Liver (tissue), 9 donors: ENCODE results near the gene ZNF654. TPM values are rescaled to one million over a fixed set of nuclear protein-coding genes. Genes with fewer than 3 reads are reported as not detected.

ENCODE experiments used
- DNase-seq: peaks from one replicate; pipeline ENCODE4 v3.0.0-alpha.2; 2017; ENCODE audit warnings: low spot score
- H3K27ac ChIP-seq, 2 donors: one replicate each; pipeline ENCODE4 v1.7.0; 2013; ENCODE audit warnings: inconsistent platforms in 2 of 2, low read length in 2 of 2, control low read depth in 1 of 2, low read depth in 1 of 2, mild to moderate bottlenecking in 1 of 2
- H3K27me3 ChIP-seq, 4 donors: one replicate each; pipeline versions ENCODE4 v1.6.1 to v1.7.0; 2013; ENCODE audit warnings: low read length in 3 of 4, inconsistent platforms in 1 of 4, mild to moderate bottlenecking in 1 of 4, moderate library complexity in 1 of 4; ENCODE audit not compliant: control insufficient read depth in 4 of 4, insufficient read depth in 4 of 4
- H3K36me3 ChIP-seq, 4 donors: one replicate each; pipeline versions ENCODE4 v1.6.1 to v1.7.0; 2013; ENCODE audit warnings: low read length in 3 of 4, mild to moderate bottlenecking in 3 of 4, low read depth in 1 of 4, moderate library complexity in 1 of 4; ENCODE audit not compliant: control insufficient read depth in 4 of 4, insufficient read depth in 3 of 4
- H3K4me1 ChIP-seq, 4 donors: one replicate each; pipeline versions ENCODE4 v1.6.1 to v1.7.0; 2013; ENCODE audit warnings: low read length in 3 of 4, mild to moderate bottlenecking in 3 of 4, moderate library complexity in 1 of 4; ENCODE audit not compliant: control insufficient read depth in 4 of 4, insufficient read depth in 4 of 4
- H3K4me3 ChIP-seq, 3 donors: one replicate each; pipeline versions ENCODE4 v1.6.1 to v1.7.0; 2013; ENCODE audit warnings: low read length in 3 of 3, control low read depth in 1 of 3, low read depth in 1 of 3, mild to moderate bottlenecking in 1 of 3
- H3K9ac ChIP-seq, 2 donors: one replicate each; pipeline ENCODE4 v1.7.0; 2013; ENCODE audit warnings: low read length in 2 of 2, mild to moderate bottlenecking in 2 of 2, moderate library complexity in 2 of 2, control low read depth in 1 of 2, low read depth in 1 of 2
- H3K9me3 ChIP-seq, 4 donors: one replicate each; pipeline versions ENCODE4 v1.6.1 to v1.7.0; 2013; ENCODE audit warnings: low read length in 3 of 4; ENCODE audit not compliant: control insufficient read depth in 4 of 4
- ATF3 ChIP-seq: IDR thresholded peaks from 2 replicates; pipeline ENCODE4 v1.6.1; 2016; ENCODE audit warnings: antibody characterized with exemption
- CTCF ChIP-seq: fragments of 150-350 bp; IDR thresholded peaks from 2 replicates; pipeline ENCODE4 v1.5.1; 2017; ENCODE audit warnings: improper control_type of control experiment, low read depth, low read length; ENCODE audit not compliant: missing input control
- EGR1 ChIP-seq, 2 donors: IDR thresholded peaks; 2 replicates each; pipeline ENCODE4 v1.6.1; 2016 to 2018; ENCODE audit warnings: antibody characterized with exemption in 2 of 2, low read depth in 2 of 2
- FOXA1 ChIP-seq: IDR thresholded peaks from 2 replicates; pipeline ENCODE4 v1.6.1; 2016; ENCODE audit warnings: antibody characterized with exemption
- FOXA2 ChIP-seq: IDR thresholded peaks from 2 replicates; pipeline ENCODE4 v1.6.1; 2016; ENCODE audit warnings: antibody characterized with exemption
- GABPA ChIP-seq, 2 donors: IDR thresholded peaks in 1 of 2; conservative IDR thresholded peaks in 1 of 2; 2 replicates each; pipeline ENCODE4 v1.6.1; 2016; ENCODE audit warnings: antibody characterized with exemption in 2 of 2, mild to moderate bottlenecking in 1 of 2, moderate library complexity in 1 of 2
- HNF4G ChIP-seq: IDR thresholded peaks from 2 replicates; pipeline ENCODE4 v1.6.1; 2016; ENCODE audit warnings: antibody characterized with exemption
- JUND ChIP-seq, 2 donors: IDR thresholded peaks; 2 replicates each; pipeline ENCODE4 v1.6.1; 2016; ENCODE audit warnings: antibody characterized with exemption in 2 of 2
- MAX ChIP-seq: IDR thresholded peaks from 2 replicates; pipeline ENCODE4 v1.6.1; 2016; ENCODE audit warnings: antibody characterized with exemption
- NR2F2 ChIP-seq: IDR thresholded peaks from 2 replicates; pipeline ENCODE4 v1.6.1; 2016; ENCODE audit warnings: antibody characterized with exemption
- RAD21 ChIP-seq, 2 donors: IDR thresholded peaks; 2 replicates each; pipeline ENCODE4 v1.6.1; 2016; ENCODE audit warnings: antibody characterized with exemption in 2 of 2, mild to moderate bottlenecking in 2 of 2
- REST ChIP-seq: IDR thresholded peaks from 2 replicates; pipeline ENCODE4 v1.6.1; 2016; ENCODE audit warnings: antibody characterized with exemption, mild to moderate bottlenecking
- RXRA ChIP-seq, 2 donors: IDR thresholded peaks; 2 replicates each; pipeline ENCODE4 v1.6.1; 2017 to 2018; ENCODE audit warnings: antibody characterized with exemption in 2 of 2, mild to moderate bottlenecking in 1 of 2
- YY1 ChIP-seq: IDR thresholded peaks from 2 replicates; pipeline ENCODE4 v1.6.1; 2016; ENCODE audit warnings: antibody characterized with exemption, mild to moderate bottlenecking
- ZBTB33 ChIP-seq: IDR thresholded peaks from 2 replicates; pipeline ENCODE4 v1.6.1; 2016; ENCODE audit warnings: antibody characterized with exemption
- WGBS: extraction: QIAGEN DNeasy Blood & Tissue Kit; methylation state at CpG from one replicate; pipeline ENCODE4 v1.1.7; 2013; 5-methylcytosine and 5-hydroxymethylcytosine counted together
- polyA plus RNA-seq, 2 donors: library from polyadenylated mRNA; stranded (reverse) in 1 of 2; unstranded in 1 of 2; fragments of 200-250 nt in 1 of 2; fragments of >200 nt in 1 of 2; fragmentation: Nextera tagmentation in 1 of 2; extraction: Ambion mirVana in 1 of 2; gene quantifications; one replicate each; pipeline versions ENCODE4 v1.2.1 to v1.2.3, GENCODE V29; 2013 to 2015
- total RNA-seq, 2 donors: library from RNA; depleted of rRNA; stranded (reverse); fragments of >200 nt; gene quantifications; one replicate each; pipeline ENCODE4 v1.2.3, GENCODE V29; 2014
- donor health status: healthy.
- donor health status: healthy.
- donor health status: healthy.
- donor health status: healthy.
- donor health status: healthy.

Gene ZNF654
- total and polyA plus RNA-seq, 4 donors, result 2.2 to 10.1 (median 5.4) TPM

GRCh38 chr3:88075497-88075896, 16.4 kb downstream of the ZNF654 start (continued):
- TF ChIP-seq REST (no peak), HNF4G (no peak), MAX (no peak)

GRCh38 chr3:88076712-88077111, 17.7 kb downstream of the ZNF654 start:
- Histone ChIP-seq H3K4me3 (no peak overlapping the region), H3K27ac (no peak overlapping the region), H3K4me1 (peaks cover 3 to 14% (median 8%) of the 10 kb centered on the region in 4 donors), H3K9ac (no peak overlapping the region), H3K9me3 (no peaks in the 10 kb centered on the region), H3K27me3 (no peaks in the 10 kb centered on the region), H3K36me3 (no peaks in the 10 kb centered on the region)
- no peak for DNase-seq
- TF ChIP-seq YY1 (no peak), NR2F2 (no peak), ATF3 (no peak), RAD21 (IDR thresholded peaks at IDR 0.05) (no peak), JUND (IDR thresholded peaks at IDR 0.05) (no peak), FOXA1 (no peak), CTCF (no peak), HNF4G (no peak), FOXA2 (no peak), GABPA (IDR thresholded peaks at IDR 0.05 in 1 of 2, conservative IDR thresholded peaks at IDR 0.05 in 1 of 2) (no peak), MAX (no peak), EGR1 (IDR thresholded peaks at IDR 0.05; ENCODE audit: low read depth in 2 of 2) (no peak), ZBTB33 (no peak), REST (no peak), RXRA (IDR thresholded peaks at IDR 0.05) (no peak)
- 97% methylated on average over 1 of the region's 1 CpG for WGBS
